HG02610 (cell line): ENCODE results near the gene DPPA5.
"Not testable (repeated sequence)": the region's sequence is repeated elsewhere in the genome, so short reads cannot be mapped to it uniquely, and the experiment has no call there.

ENCODE experiments used
- ATAC-seq: cut with Tn5 transposase; IDR thresholded peaks from one replicate; pipeline ENCODE4 v1.9.1; 2021; ENCODE audit warnings: mild to moderate bottlenecking, moderate library complexity; ENCODE audit not compliant: unreplicated experiment

Gene DPPA5, protein sequence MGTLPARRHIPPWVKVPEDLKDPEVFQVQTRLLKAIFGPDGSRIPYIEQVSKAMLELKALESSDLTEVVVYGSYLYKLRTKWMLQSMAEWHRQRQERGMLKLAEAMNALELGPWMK

DNA sequence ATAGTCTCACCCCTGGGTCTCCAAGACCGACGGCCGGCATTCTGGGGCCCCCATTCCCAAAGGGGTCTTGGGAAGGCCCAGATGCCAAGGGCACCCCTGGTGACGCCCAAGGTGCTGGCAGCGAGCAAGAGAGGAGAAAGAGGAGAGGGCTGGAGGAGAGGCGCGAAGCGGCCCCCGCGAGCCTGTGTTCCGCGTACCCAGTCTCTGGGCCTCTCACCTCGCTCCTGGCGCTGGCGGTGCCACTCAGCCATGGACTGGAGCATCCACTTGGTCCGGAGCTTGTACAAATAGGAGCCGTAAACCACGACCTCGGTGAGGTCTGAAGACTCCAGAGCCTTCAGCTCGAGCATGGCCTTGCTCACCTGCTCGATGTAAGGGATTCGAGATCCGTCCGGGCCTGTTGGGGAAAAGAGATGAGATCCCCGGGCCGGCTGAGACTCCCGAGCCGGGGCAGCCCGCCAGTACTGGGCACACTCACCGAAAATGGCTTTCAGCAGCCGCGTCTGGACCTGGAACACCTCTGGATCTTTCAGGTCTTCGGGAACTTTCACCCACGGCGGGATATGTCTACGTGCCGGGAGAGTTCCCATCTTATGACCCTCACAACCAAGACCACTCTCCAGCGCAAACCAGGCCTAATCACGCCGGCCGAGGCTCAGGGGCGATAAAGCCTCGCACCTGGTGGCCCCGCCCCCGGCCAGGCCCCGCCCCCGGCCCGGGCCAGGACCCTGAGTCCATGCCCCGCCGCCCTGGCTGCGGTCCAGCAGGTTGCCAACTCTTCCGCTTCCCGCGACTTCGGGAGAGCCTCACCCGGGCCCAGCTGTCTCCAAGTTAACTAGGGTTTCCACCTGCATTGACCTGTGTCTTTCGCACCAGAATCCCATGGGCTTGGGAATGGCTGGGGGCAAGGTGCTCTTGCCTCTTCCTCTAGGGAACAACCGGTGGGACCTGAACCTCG is at the start of gene DPPA5:
DPPA5 (minus strand) TSS at position 641 of the 958 bp plus-strand sequence; CDS start at position 590, 51 bp downstream.
- ATAC-seq: no peak

DNA sequence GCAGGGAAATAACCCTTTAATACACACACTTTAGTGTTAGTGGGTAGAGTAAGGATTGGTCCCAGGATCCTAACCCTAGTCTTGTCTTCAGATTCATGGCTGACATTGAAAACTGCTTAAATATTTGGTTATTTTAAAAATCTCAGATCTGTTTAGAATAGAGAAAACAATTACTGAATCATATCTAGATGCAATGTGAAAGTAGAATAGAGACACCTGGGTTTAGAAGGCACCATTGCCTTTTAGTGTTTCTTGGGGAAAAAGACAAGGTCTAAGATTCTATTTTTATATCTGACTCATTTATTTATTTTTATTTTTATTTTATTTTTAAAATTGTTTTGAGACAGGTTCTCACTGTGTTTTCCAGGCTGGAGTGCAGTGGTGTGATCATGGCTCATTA is 46.6 kb upstream of the DPPA5 start:
- no peak for ATAC-seq

DNA sequence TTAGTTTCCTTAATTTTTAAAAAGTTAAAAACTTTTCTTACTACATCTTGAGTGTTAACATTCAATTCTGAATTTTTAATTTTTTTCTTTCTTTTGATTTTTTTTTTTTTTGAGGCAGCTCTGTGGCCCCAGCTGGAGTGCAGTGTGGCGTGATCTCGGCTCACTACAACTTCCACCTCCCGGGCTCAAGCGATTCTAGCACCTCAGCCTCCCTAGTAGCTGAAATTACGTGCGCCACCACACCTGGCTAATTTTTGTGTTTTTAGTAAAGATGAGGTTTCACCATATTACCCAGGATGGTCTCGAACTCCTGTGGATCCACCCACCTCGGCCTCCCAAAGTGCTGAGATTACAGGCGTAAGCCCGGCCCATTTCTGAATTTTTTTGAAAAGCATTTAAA is 41.8 kb upstream of the DPPA5 start:
- no peak for ATAC-seq

DNA sequence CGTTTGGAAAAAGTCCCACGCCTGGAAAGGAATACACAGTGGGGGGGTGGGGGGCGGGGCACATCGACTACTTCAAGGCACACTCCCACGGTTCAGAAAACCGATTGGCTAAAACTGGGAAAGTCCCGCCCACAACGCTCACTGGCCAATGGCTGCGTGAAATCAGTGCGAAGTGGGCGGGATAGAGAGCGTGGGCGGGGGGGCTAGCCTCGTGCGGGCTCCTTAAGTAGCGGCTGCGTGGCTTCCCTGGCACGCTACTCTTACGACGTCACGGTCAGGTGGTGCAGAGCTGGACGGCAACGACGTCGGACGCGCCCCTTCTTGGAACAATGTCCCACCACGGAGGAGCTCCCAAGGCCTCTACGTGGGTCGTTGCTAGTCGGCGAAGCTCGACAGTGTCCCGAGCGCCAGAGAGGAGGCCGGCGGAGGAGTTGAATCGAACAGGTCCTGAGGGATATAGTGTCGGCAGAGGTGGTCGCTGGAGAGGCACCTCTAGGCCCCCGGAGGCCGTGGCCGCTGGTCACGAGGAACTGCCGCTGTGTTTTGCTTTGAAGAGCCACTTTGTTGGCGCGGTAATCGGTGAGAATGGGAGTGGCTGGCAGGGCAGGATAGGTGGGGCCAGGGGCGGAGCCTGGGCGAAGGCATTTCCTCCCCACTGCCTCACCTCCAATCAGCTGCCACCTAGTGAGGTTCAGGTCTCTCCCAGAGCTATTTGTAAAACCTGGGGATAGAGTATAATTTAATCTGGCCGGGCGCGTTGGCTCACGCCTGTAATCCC is 40.7 kb upstream of the DPPA5 start, which contains the start of gene DDX43:
DDX43 (plus strand) TSS at position 252 of the 778 bp plus-strand sequence; CDS start at position 330, 78 bp downstream.
- ATAC-seq: no peak

DNA sequence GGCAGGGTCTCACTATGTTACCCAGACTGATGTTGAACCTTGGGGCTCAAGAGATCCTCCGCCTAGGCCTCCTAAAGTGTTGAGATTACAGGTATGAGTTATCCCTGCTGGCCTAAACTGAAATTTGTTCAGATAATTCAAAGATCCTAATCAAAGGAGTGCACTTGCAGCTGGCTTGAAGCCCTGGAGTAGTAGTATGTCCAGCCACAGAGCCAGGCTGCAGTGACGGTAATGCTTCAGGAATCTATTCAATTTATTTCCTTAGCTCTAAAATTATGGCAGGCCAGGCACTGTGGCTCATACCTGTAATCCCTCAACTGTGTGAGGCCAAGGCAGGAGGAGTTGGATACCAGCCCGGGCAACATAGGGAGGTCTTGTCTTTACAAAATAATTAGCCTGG is 39.2 kb upstream of the DPPA5 start:
- no peak for ATAC-seq

DNA sequence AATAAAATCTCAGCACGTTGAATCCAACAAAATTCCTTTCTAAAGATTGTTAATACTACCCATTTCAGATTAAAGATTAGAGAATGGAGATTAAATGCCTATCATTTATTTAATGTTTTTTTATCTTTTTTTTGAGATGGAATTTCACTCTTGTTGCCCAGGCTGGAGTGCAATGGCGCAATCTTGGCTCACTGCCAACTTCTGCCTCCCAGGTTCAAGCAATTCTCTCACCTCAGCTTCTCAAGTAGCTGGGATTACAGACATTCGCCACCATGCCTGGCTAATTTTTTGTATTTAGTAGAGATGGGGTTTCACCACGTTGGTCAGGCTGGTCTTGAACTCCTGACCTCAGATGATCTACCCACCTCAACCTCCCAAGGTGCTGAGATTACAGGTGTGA is 38.1 kb upstream of the DPPA5 start:
- ATAC-seq: not testable (repeated sequence)

DNA sequence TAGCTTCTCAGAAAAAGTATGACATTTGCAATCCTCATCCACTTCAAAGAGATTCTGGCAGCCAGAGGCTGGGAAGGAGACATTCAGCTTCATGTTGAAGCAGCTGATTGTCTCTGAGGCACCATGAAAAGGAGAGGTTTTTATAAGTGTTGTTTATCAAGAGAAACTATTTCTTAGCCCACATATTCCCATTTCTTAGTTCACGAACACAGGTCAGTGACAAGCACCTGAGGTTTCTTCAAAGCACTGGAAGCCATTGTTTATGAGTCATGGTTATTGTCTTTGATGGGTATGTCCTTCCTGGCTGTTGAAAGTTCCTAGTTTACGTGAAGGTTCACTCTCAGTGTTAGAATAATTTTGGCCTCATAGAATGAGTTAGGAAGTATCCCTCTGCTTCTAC is 37.6 kb upstream of the DPPA5 start:
- no peak for ATAC-seq

DNA sequence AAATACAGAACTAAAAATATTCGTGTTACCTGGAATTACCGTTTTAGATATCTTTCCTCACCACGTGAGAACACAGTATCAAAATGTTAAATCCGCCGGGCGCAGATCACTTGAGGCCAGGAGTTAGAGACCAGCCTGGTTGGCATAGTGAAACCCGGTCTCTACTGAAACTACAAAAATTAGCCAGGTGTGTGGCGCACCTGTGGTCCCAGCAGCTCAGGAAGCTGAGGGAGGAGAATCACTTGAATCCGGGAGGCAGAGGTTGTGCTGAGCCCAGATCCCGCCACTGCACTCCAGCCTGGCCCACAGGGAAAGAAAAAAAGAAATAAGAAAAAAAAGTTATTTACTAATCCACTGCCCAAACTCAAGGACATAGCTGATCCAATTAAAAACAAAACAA is 35.8 kb upstream of the DPPA5 start:
- no peak for ATAC-seq

DNA sequence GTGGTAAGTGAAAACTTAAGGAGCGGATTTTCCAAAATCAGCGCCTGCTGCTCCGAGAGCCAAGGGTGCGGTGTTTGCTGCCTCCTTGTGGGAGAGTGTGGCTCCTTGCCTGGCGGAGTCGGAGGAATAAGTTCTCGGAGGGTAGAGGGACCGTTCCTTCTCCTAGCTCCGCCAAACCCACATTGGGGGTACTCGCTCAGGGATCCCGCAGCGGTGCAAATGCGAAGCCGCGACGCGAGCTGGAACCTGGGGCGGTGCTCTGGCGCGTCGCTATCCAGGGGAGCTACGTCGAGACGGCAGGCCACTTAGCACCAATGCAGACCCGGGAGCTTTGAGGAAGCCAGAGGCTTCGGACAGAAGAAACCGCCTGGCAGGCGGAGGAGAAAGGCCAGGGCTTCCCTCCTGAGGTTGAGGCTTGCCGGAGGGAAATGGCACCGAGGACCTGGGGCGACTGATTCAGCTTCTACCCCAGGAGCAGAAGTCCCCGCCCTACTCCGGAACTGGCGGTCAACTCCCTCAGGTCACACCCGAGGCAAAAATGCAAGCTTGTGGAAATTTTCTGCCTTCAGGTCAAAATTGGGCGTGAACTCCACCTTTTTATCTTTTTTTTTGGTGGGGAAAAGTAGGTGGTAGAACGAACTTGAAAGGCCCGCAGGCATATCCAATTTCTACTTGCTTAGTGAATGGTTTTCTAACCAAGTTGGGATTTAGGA is 34.9 kb upstream of the DPPA5 start:
- ATAC-seq: peak; percentile 82

DNA sequence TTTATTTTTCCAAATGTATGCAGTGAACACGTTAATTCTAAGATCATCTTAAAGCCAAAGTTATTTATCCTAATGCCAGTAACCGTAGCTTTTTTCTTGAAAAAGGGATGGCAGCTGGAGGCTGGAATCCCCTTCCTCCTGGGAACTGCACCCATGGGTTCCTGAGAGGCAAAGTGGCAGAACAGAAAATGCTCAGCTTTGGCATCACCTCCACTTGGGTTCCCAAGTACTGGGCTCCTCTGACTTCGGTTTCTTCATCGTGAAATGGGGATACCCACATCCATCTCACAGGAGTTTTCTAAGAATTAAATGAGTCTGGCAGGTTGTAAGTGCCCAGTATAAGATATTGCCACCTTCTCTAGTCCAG is 34.3 kb upstream of the DPPA5 start:
- ATAC-seq: peak; percentile 23

DNA sequence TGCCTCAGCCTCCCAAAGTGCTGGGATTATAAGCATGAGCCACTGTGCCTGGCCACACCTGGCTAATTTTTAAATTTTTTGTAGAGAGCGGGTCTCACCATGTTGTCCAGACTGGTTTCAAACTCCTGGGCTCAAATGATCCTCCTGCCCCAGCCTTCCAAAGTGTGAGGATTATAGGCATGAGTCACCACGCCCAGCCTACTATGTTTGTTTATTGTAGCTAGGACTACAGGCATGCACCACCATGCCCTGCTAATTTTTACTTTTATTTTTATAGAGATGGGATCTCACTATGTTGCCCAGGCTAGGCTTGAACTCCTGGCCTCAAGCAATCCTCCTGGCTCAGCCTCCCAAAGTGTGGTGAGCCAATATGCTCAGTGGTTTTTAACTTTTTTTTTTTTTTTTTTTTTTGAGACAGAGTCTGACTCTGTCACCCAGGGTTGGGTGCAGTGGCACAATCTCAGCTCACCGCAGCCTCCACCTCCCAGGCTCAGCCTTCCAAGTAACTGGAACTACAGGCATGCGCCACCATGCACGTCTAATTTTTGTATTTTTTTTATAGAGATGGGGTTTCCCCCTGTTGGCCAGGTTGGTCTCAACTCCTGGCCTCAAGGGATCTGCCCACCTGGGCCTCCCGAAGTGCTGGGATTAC is 28.5 kb upstream of the DPPA5 start:
- ATAC-seq: no peak

DNA sequence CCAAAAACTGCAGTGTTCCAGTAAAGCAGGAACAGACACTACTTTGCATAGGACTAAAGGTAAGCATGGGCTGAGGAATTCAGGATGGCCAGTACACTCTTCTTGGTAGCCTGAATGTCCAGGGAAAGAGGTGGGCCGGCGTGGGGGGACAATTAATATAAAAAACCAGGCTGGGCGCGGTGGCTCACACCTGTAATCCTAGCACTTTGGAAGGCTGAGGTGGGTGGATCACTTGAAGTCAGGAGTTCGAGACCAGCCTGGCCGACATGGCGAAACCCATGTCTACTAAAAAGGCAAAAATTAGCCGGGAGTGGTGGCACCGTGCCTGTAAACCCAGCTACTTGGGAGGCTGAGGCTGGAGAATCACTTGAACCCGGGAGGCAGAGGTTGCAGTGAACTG is 27.5 kb upstream of the DPPA5 start:
- ATAC-seq: not testable (repeated sequence)

DNA sequence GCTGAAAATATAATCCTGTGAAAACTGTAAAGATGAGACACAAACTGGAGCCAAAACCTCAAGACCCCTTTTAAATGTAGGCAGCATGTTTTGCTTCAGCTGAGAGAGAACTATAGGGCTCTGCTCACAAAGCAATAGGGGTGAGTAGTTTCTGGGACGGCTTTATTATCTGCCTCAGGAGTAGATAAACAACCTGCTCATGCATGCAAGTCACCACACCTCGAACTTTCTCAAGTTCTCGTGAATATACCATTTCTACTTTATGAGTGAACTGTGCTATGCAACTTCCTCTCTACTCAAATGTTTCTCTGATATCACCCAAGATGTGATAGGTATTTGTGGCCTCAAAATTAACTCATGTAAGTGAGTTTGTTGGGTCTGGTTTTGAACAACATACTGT is 23.1 kb upstream of the DPPA5 start:
- no peak for ATAC-seq

DNA sequence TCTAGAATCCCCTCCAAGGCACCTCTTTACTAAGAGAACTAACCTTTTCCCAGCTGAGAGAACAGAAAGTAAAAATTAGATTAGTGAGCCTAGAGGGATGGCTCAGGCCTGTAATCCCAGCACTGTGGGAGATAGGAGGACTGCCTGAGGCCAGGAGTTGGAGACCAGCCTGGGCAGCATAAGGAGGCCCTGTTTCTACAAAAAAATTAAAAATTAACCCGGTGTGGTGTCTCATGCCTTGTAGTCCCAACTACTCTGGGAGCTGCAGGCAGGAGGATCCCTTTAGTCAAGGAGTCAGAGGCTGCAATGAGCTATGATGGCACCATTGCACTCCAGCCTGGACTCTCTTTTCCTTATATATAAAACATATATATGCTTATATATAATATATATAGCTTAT is 21.1 kb upstream of the DPPA5 start:
- no peak for ATAC-seq

DNA sequence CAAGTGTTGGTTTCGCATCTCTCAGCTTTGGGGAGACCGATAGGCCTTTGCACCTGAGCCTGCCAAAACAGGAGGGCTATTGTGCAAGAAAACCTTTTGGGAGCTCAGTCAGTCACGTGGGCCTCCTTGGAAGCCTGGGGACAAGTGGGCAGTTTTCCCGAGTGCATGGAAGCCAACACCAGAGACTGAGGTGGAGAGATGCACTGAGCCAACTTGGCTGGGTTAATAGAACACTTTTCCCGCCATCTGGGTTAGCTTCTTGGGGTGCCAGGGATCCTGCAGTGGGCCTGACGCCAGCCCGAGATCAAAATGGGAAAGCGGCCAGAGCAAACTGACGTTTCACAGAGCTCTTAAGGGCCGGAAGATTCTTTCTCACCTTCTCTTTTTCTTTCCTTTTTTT is 18.4 kb upstream of the DPPA5 start:
- no peak for ATAC-seq

DNA sequence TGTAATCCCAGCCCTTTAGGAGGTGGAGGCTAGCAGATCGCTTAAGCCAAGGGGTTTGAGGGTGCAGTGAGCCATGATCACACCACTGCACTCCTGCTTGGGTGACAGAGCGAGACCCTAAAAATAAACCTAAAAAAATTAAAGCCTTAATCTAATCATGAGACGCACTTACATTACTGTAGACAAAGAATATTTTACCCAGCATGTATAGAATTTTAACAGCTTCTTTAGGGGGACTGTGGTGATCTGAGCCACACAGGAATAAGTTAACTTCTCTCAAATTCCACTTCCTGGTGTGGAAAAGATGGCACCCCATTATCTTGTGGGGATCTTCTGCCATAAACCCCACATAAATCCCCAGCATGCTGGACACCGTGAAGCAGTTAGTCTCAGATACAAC is 17.9 kb upstream of the DPPA5 start:
- no peak for ATAC-seq

DNA sequence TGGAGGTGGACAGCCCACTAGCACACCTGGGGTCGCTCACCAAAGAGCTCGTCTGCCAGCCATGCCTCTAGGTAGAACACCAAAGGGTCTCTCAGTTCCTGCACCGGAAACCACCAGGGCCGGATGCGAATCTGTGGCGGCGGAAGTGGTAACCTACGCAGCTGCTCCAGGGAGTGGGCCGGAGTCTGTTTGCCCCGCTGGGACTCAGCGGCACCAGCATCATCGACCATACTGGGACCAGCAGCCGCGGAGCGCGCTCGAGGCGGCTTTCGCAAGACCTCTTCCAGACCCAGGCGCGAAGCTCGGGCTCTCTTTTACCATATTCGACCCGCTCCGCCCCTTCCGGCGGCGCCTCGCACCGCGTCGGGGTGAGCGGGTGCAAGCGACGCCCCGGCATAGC is 15.5 kb upstream of the DPPA5 start, which contains the start of gene OOEP:
OOEP (minus strand) TSS at position 335 of the 400 bp plus-strand sequence; CDS start at position 230, 105 bp downstream.
- no peak for ATAC-seq

DNA sequence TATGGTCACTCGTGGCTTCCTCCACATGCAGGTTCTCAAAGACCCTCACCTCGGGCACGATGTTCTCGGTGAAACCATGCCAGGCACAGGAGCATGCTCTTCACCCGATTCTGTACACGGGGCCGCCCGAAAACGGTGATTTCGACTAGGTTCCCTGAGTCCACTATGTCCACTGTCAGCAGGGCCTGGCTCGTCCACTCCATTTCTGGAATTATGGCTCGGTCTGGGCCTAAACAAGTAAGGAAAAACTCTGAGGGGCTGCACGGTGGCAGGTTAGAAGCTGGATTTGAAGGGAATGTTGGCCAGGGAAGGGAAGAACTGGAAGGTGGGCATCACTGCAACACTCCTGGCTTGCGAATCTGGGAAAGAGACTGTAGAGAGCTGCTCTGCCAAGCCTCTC is 15.1 kb upstream of the DPPA5 start:
- no peak for ATAC-seq

DNA sequence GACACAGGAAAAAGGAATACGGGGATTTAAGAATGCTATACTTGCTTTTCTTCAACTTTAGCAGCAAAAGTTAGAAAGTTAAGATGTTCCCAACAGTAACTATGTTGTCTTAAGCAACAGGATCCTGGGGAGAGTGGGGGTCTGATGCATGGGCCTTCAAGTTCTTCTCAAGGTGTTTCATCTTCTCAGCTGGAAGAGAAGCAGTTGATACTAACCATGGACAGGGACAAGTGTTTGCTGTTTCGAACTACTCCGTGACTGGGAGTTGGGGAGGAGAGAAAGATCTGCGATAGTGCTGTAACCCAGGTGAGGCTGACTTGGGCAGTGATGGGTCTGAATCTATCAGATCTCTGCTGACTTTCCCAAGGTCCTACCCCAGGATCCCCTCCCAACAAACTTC is 14.6 kb upstream of the DPPA5 start:
- no peak for ATAC-seq

DNA sequence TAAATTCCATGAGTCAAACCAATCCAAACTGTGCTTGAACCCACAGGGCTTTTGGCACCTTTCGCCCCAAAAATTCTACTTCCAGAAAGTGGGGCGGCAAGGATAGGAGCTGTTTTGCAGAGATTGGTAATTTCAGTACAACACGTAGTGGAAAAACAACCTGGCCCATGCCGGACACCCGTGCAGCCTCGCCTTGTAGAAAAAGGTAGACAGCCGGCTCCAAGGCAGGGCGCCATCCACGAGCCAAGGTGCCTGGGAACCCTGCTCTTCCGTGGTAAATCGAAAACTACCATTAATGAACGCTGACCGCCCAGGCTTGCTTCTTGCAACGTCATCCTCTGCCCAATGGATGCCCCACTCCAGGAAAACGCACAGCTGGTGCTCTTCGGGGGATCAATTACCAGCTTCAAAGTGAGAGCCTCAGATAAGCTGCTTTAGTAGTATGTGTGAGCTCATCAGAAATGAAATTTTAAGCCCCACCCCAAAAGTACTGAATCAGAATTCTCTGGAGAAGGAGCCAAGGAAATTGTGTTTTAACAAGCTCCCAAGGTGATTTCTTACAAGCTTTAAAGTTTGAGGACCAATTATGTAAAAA is 13.8 kb upstream of the DPPA5 start:
- no peak for ATAC-seq
